HG02943 (cell line): ENCODE measurements around the gene AGXT.
"Not testable (repeated sequence)": the region's sequence is repeated elsewhere in the genome, so short reads cannot be mapped to it uniquely, and the experiment has no call there.

ENCODE experiments used
- ATAC-seq: cut with Tn5 transposase; IDR thresholded peaks from one replicate; pipeline ENCODE4 v1.9.1; 2021; ENCODE audit warnings: mild to moderate bottlenecking, low read depth, moderate library complexity; ENCODE audit not compliant: unreplicated experiment

The AGXT gene

GRCh38 chr2:240839152-240840143, 29.2 kb upstream of the AGXT start:
- ATAC-seq: no peak

DNA sequence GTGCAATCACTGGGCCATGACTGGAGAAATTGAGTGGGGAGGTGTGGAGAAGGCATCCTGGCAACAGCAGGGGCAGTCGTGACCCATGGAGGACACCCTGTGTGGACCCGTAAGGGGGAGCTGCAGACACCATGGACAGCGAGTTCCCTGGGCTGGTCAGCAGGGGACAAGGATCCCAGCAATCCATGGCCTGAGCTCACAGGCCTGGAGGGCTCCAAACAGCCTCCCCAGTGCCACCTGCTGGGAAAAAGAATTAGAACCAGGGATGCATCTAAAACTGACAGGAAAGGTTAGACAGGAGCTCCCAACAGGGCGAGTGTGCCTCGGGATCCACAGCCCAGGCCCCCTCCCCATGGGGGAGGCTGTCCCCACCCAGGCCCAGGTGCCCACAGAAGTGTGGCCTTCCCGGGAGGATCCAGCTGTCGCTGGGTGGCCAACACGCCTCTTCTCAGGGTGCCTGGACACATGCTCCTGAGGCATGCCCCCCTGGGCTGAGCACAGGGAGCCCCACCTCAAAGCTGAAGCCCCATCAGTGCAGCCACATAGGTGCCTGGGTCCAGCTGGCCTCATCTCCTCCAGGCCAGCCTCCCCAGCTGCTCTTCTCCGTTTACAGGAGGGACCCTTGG, 28.1 kb upstream of the AGXT start:
- no peak for ATAC-seq

- not testable (repeated sequence) for ATAC-seq
Measured at GRCh38 chr2:240846309-240846708, 22.3 kb upstream of the AGXT start.

DNA sequence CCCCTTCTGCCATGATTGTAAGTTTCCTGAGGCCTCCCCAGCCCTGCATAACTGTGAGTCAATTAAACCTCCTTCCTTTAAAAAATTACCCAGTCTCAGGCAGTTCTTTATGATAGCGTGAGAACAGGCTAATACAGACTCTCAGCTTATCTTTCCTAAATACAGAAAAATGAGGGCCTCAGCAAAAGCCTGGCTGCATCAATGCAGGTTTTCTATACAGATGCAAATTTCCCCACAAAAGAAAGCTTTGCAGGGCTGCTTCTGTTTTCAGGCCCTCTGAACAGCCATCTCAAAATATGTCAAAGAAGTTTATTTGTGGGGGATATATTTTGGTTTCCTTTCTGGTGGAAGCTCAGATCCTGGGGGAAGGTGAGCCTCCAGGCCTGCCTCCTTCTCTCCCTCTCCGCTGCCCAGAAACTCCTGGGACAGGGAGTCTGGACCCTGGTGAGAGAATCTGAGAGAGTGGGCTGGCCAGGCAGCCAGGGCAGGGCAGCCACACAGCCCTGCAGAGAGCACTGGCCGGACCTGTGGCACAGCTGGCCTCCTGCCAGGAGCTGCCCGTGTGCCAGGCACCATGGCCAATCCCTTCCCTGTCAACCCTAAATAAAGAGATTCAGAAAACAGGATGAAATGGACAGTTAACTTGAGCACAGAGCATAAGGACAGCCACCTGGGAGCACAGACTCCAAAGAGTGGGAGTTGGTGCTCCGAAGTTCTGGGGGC, 21.6 kb upstream of the AGXT start:
- no peak for ATAC-seq

- ATAC-seq: no peak
Measured at GRCh38 chr2:240847817-240848216, 20.8 kb upstream of the AGXT start.

GRCh38 chr2:240848900-240849680, 19.5 kb upstream of the AGXT start:
- no peak for ATAC-seq

DNA sequence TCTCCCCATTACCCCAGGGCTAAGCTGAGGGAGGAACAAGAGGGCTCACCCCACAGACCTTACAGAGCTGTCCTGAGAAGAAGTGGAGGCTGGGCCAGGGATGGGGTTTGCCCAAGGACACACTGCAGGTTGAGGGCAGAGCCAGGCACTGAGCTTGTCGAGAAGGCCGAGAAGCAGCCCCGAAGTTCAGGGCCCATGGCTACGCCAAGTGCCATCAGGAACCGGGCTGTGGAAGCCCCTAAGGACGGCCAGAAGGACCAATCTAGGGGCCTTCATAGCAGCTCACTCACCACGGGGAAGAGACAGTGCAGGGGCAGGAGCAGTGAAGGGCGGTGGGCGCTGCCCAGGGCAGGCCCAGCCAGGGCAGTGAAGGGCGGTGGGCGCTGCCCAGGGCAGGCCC, 18.6 kb upstream of the AGXT start:
- no peak for ATAC-seq

DNA sequence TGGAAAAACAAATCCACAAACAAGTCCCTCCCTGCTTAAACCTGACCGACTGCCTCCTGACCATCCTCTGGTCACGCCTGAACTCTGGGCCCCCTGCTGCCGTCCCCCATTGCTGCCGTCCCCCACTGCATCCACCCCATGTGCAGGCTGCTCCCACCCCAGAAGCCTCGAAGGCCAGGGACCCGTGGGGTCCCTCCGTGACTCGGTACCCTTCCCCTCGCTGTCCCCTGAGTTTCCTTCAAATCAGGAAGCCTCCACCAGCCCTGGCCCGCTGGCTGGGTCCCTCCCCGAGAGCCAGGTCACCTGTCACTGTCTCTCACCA, 17.9 kb upstream of the AGXT start:
- no peak for ATAC-seq

- no peak for ATAC-seq
Measured at GRCh38 chr2:240851078-240851991, 17.3 kb upstream of the AGXT start.

DNA sequence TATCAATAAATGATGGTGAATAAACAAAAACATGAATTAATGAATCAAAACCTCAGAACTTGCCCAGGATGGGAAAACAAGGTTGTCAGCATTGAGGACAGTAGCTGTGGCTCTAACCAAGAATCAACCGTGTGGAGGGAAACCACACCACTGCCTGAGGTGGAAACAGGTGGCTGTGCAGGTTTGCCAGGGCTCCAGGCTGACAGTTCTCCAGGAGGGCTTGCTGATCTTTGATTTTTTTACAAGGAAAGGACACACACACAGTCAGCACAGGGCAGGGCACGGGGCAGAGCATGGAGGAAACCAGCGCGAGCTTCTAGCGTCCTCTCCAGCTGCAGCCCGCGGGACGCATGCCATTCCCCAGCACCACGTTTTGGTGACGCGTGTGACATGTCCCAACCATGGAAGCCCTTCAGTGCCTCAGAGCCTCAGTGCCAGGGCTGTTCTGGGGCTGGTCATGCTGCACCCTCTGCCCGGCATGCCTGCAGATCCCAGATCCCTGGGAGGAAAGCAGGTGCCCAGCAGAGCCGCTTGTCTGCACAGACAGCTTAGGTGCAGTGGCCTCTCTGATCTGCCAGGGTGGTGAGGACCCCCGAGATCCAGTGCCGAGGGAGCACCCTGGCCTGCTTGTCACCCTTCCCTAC, 15.8 kb upstream of the AGXT start:
- ATAC-seq: no peak

DNA sequence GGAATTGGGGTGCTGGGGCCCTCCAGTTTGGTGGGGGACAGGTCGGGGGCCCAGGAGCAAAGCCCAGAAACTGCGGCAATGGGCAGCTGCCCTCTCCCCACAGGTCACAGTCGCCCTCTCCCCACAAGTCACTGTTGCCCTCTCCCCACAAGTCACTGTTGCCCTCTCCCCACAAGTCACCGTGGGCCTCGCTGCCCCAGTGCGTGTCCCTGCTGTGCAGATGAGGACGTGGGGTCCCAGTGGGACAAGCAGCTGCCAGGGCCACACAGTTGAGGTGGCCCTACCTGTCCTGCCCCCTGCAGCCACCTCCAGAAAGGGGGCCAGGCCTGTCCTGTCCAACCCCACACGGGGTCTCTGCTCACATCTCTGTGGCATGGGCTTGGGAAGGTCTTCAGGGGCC, 13.0 kb upstream of the AGXT start:
- ATAC-seq: no peak

DNA sequence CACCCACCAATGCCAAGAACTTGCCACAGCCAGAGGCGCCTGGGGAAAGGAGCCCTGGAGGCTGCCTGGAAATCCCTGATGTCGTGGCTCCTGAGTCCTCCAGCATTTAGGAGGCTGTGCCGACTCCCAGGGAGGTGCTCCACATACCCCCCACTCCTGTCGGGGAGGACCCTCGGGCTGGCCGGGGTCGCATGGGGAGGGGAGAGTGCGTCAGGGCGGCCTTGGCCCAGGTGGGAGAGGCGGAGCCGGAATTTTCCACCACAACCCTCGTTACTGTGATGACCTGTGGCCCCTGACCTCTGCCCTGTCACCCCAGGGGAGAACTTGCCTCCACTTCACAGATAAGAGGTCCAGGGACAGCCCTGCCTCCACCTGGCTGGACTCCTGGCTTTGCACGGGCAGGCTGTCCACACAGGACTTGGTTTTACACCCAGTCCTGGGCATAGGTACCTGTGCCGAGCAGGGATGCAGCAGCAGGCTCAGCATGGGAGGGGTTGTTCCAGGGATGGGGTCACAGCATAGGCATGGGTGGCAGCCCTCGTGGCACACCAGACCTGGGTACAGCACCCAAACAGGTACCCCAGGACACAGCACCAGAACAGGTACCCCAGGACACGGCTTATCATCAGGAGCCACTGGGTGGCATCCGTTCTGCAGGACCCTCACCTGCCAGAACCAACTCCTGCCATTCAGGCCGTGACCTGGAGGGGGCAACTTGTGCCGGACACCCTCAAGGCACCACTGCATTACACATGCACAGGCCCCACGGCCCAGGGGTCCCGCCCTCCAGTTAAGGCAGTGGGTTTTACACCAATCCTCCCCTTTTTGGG, 12.3 kb upstream of the AGXT start:
- ATAC-seq: no peak

- ATAC-seq: no peak
Measured at GRCh38 chr2:240857039-240858008, 11.3 kb upstream of the AGXT start.

GRCh38 chr2:240858321-240858720, 10.3 kb upstream of the AGXT start:
- no peak for ATAC-seq

- ATAC-seq: no peak
Measured at GRCh38 chr2:240858871-240859270, 9.8 kb upstream of the AGXT start.

- ATAC-seq: no peak
Measured at GRCh38 chr2:240861547-240861946, 7.1 kb upstream of the AGXT start.

GRCh38 chr2:240864475-240864874, 4.1 kb upstream of the AGXT start:
- ATAC-seq: no peak
